SK-N-SH (cell line): ENCODE data around the gene SIGLEC1. TPM values are rescaled to one million over a fixed set of nuclear protein-coding genes. Genes with fewer than 3 reads are reported as not detected.

Experiments used
- CTCF ChIA-PET: fragments of 300-600, 350-600 bp; formaldehyde crosslinking; extraction: SDS; loops from one replicate; lab custom pipeline; 2021; lab: Yijun Ruan, JAX
- POLR2A ChIA-PET: fragments of 350-600 bp; sonication (Branson Sonifier 250); formaldehyde crosslinking; extraction: SDS; loops from one replicate; lab custom pipeline; 2020; ENCODE audit warnings: antibody characterized with exemption, inconsistent platforms; lab: Yijun Ruan, JAX
- DNase-seq: peaks from one replicate; pipeline ENCODE4 v3.0.0; 2012
- H2AFZ ChIP-seq: fragments of 200-600 bp; sonication (generic); 2 replicates; pipeline ENCODE4 v1.8.1; 2016; ENCODE audit warnings: antibody characterized with exemption, mild to moderate bottlenecking, low read depth
- H3F3A ChIP-seq: fragments of 200-600 bp; sonication (generic); replicated peaks from 2 replicates; pipeline ENCODE3; 2016; ENCODE audit warnings: antibody characterized with exemption, mild to moderate bottlenecking; ENCODE audit not compliant: insufficient read depth
- H3K27ac ChIP-seq, 2 experiments: fragments of 200-500 bp in 1 of 2; fragments of 200-600 bp in 1 of 2; sonication (Bioruptor generic) in 1 of 2; sonication (generic), shearing (Covaris generic) in 1 of 2; 2 replicates each; pipeline versions ENCODE4 v1.5.1 to v1.6.1; 2014 to 2016; ENCODE audit warnings: low read depth in 2 of 2, inconsistent platforms in 1 of 2, low read length in 1 of 2, mild to moderate bottlenecking in 1 of 2, mixed read lengths in 1 of 2
- H3K27me3 ChIP-seq: fragments of 200-600 bp; sonication (generic), shearing (Covaris generic); 2 replicates; pipeline ENCODE4 v1.6.1; 2016; ENCODE audit warnings: mixed run types; ENCODE audit not compliant: insufficient read depth
- H3K36me3 ChIP-seq, 2 experiments: fragments of 200-500 bp in 1 of 2; fragments of 200-600 bp in 1 of 2; sonication (Bioruptor generic) in 1 of 2; sonication (generic) in 1 of 2; replicated peaks in 1 of 2; 2 replicates each; pipeline versions ENCODE3 to v1.5.1; 2014 to 2016; ENCODE audit warnings: low read length in 1 of 2, mild to moderate bottlenecking in 1 of 2; ENCODE audit not compliant: insufficient read depth in 2 of 2, control insufficient read depth in 1 of 2
- H3K4me1 ChIP-seq, 2 experiments: fragments of 200-500 bp in 1 of 2; fragments of 200-600 bp in 1 of 2; sonication (Bioruptor generic) in 1 of 2; sonication (generic), shearing (Covaris generic) in 1 of 2; 2 replicates each; pipeline versions ENCODE4 v1.5.1 to v1.6.1; 2014 to 2016; ENCODE audit warnings: low read depth in 1 of 2, low read length in 1 of 2, mixed run types in 1 of 2; ENCODE audit not compliant: insufficient read depth in 2 of 2, control insufficient read depth in 1 of 2
- H3K4me2 ChIP-seq: fragments of 200-600 bp; sonication (generic), shearing (Covaris generic); 2 replicates; pipeline ENCODE4 v1.6.1; 2017; ENCODE audit warnings: mixed run types
- H3K4me3 ChIP-seq, 2 experiments: fragments of 200-500 bp in 1 of 2; fragments of 200-600 bp in 1 of 2; sonication (Bioruptor generic) in 1 of 2; sonication (generic), shearing (Covaris generic) in 1 of 2; 2 replicates each; pipeline versions ENCODE4 v1.5.1 to v1.8.1; 2014 to 2016; ENCODE audit warnings: low read depth in 2 of 2, inconsistent platforms in 1 of 2, low read length in 1 of 2, mild to moderate bottlenecking in 1 of 2, mixed read lengths in 1 of 2, moderate library complexity in 1 of 2
- H3K79me2 ChIP-seq: fragments of 200-600 bp; sonication (generic); 2 replicates; pipeline ENCODE4 v1.8.1; 2017; ENCODE audit warnings: mild to moderate bottlenecking; ENCODE audit not compliant: insufficient read depth
- H3K9ac ChIP-seq: fragments of 200-600 bp; sonication (generic); 2 replicates; pipeline ENCODE4 v1.6.1; 2017; ENCODE audit warnings: mixed run types
- H3K9me2 ChIP-seq: fragments of 200-600 bp; sonication (generic); 2 replicates; pipeline ENCODE4 v1.6.1; 2017; ENCODE audit warnings: mixed run types
- H3K9me3 ChIP-seq: fragments of 200-600 bp; sonication (generic); 2 replicates; pipeline ENCODE4 v1.6.1; 2017; ENCODE audit warnings: mixed run types, mild to moderate bottlenecking, moderate library complexity
- H4K20me1 ChIP-seq: fragments of 200-600 bp; sonication (generic); 2 replicates; pipeline ENCODE4 v1.6.1; 2017; ENCODE audit warnings: mild to moderate bottlenecking, mixed run types; ENCODE audit not compliant: insufficient read depth
- FOXJ3 ChIP-seq: sonication (generic); formaldehyde crosslinking; IDR thresholded peaks from 2 replicates; pipeline ENCODE4 v1.5.1; 2020; ENCODE audit warnings: mild to moderate bottlenecking, missing genetic modification reagents
- IRF3 ChIP-seq: fragments of 150-350 bp; IDR thresholded peaks from 2 replicates; pipeline ENCODE4 v1.6.1; 2016; ENCODE audit warnings: mild to moderate bottlenecking, low read depth, low read length
- JUND ChIP-seq: IDR thresholded peaks from 2 replicates; pipeline ENCODE4 v1.4.0; 2012
- MEF2A ChIP-seq: IDR thresholded peaks from 2 replicates; pipeline ENCODE4 v1.4.0; 2012; ENCODE audit warnings: low read depth, borderline replicate concordance
- NFIC ChIP-seq: IDR thresholded peaks from 2 replicates; pipeline ENCODE4 v1.4.0; 2012; ENCODE audit warnings: borderline replicate concordance
- PBX3 ChIP-seq: IDR thresholded peaks from 2 replicates; pipeline ENCODE4; 2012
- POLR2AphosphoS5 ChIP-seq: IDR thresholded peaks from 2 replicates; pipeline ENCODE4 v1.6.1; 2012; ENCODE audit warnings: low read depth, low read length
- RAD21 ChIP-seq: IDR thresholded peaks from 2 replicates; pipeline ENCODE4 v1.6.1; 2012; ENCODE audit warnings: mild to moderate bottlenecking, low read length
- RCOR1 ChIP-seq: fragments of 150-350 bp; IDR thresholded peaks from 2 replicates; pipeline ENCODE4 v1.6.1; 2017; ENCODE audit warnings: antibody characterized with exemption, low read length
- REST ChIP-seq: IDR thresholded peaks from 2 replicates; pipeline ENCODE4 v1.6.1; 2012; ENCODE audit warnings: mild to moderate bottlenecking, low read depth, low read length, moderate library complexity
- TCF12 ChIP-seq: IDR thresholded peaks from 2 replicates; pipeline ENCODE4 v1.4.0; 2012
- USF2 ChIP-seq: fragments of 150-350 bp; IDR thresholded peaks from 2 replicates; pipeline ENCODE4 v1.6.1; 2017; ENCODE audit warnings: antibody characterized with exemption, low read length, low read depth, borderline replicate concordance
- YY1 ChIP-seq: IDR thresholded peaks from 2 replicates; pipeline ENCODE4 v1.4.0; 2012; ENCODE audit warnings: low read depth, mild to moderate bottlenecking
- ZBTB33 ChIP-seq: IDR thresholded peaks from 2 replicates; pipeline ENCODE4 v1.4.0; 2012; ENCODE audit warnings: low read depth, borderline replicate concordance
- WGBS: methylation state at CpG from one replicate; pipeline ENCODE4 v1.1.6; 2017; ENCODE audit warnings: low lambda C conversion rate; 5-methylcytosine and 5-hydroxymethylcytosine counted together
- polyA plus RNA-seq, 3 experiments: library from polyadenylated mRNA; depleted of rRNA; stranded (reverse); fragments of >200 nt; gene quantifications; 2 replicates each; pipeline ENCODE4 v1.2.3, GENCODE V29; 2012
- TF ChIP-seq, protein P1 (sequence below): IDR thresholded peaks from 2 replicates; pipeline ENCODE4 v1.4.0; 2012; ENCODE audit warnings: low read depth, borderline replicate concordance
- TF ChIP-seq, protein P2 (sequence below): IDR thresholded peaks from 2 replicates; pipeline ENCODE4 v1.4.0; 2012; ENCODE audit warnings: low read depth

Gene SIGLEC1
- polyA plus RNA-seq, 1 of the 3 experiments (the other 2 are of a cell fraction) = not detected

DNA sequence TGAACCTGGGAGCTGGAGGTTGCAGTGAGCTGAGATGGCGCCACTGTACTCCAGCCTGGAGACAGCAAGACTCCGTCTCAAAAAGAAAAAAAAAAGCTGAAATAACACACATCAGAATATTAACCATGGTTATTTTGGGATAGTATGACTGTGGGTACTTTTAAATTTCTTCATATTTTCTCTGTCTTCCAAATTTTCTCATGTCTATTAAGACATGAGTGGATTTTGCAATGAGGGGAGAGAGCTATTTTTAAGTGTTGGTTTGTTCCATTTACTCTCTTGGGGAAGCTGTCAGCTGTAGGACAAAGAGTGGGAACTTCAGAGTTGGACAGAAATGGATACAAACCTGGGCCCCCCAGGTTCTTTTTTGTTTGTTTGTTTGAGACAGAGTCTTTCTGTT lies 44.9 kb upstream of the SIGLEC1 start:
- Histone ChIP-seq H3K79me2 (no peaks in the 10 kb centered on the region; the same call in 1 of the 2 replicates), H3K9ac (no peak overlapping the region), H3F3A (no peaks in the 10 kb centered on the region), H3K4me3 (no peak overlapping the region), H3K27me3 (no peaks in the 10 kb centered on the region), H3K9me3 (no peaks in the 10 kb centered on the region), H3K4me1 (no peaks in the 10 kb centered on the region; a peak in 1 of 4 replicates), H3K27ac (no peak overlapping the region), H3K9me2 (no peaks in the 10 kb centered on the region), H3K4me2 (no peak overlapping the region), H2AFZ (no peak overlapping the region), H3K36me3 (peaks cover 10 to 13% of the 10 kb centered on the region in 2 experiments), H4K20me1 (no peaks in the 10 kb centered on the region)
- ChIA-PET CTCF (interaction anchor here (0.6 to 13.1 kb wide), 8 partner anchors 6 to 194 kb away, joined by 3 to 151 read pairs (median 5); partner anchors contain the start of genes ADISSP and SPEF1), POLR2A (interaction anchor here (1.2 kb wide), 1 partner anchor 20 kb away, joined by 7 read pairs; no protein-coding TSS in a partner anchor)
- no peak for DNase-seq
- 100% methylated on average over 2 of the region's 2 CpGs for WGBS
- TF ChIP-seq RCOR1 (no peak), USF2 (no peak), JUND (no peak), NFIC (no peak), FOXJ3 (CRISPR knock-in tag) (no peak), YY1 (no peak), PBX3 (no peak), MEF2A (no peak), IRF3 (no peak), POLR2AphosphoS5 (no peak), RAD21 (no peak), TCF12 (no peak), ZBTB33 (no peak), REST (no peak)
- TF ChIP-seq, protein P1, sequence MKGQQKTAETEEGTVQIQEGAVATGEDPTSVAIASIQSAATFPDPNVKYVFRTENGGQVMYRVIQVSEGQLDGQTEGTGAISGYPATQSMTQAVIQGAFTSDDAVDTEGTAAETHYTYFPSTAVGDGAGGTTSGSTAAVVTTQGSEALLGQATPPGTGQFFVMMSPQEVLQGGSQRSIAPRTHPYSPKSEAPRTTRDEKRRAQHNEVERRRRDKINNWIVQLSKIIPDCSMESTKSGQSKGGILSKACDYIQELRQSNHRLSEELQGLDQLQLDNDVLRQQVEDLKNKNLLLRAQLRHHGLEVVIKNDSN = no peak
- TF ChIP-seq, protein P2, sequence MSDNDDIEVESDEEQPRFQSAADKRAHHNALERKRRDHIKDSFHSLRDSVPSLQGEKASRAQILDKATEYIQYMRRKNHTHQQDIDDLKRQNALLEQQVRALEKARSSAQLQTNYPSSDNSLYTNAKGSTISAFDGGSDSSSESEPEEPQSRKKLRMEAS = no peak
